Mesendoderm (in vitro differentiated cells): ENCODE data around the gene AMIGO1.

Experiments
- DNase-seq: peaks from one replicate; pipeline ENCODE4 v3.0.0; 2013
- H2AK5ac ChIP-seq: 2 replicates; pipeline ENCODE4 v1.6.1; 2013; ENCODE audit warnings: low read length, inconsistent platforms
- H2BK120ac ChIP-seq: 2 replicates; pipeline ENCODE4 v1.6.1; 2013; ENCODE audit warnings: low read depth, mild to moderate bottlenecking, low read length, moderate library complexity, mixed read lengths
- H2BK15ac ChIP-seq: replicated peaks from 2 replicates; pipeline ENCODE4 v1.6.1; 2013; ENCODE audit warnings: low read depth, mild to moderate bottlenecking, moderate library complexity
- H2BK5ac ChIP-seq: 2 replicates; pipeline ENCODE4 v1.6.1; 2013; ENCODE audit warnings: low read length, inconsistent platforms
- H3K18ac ChIP-seq: 2 replicates; pipeline ENCODE4 v1.6.1; 2013; ENCODE audit warnings: mild to moderate bottlenecking, low read length, mixed read lengths
- H3K23ac ChIP-seq: one replicate; pipeline ENCODE4 v1.6.1; 2013; ENCODE audit warnings: low read length
- H3K27ac ChIP-seq: 2 replicates; pipeline ENCODE4 v1.5.1; 2013; ENCODE audit warnings: low read depth, mild to moderate bottlenecking, inconsistent platforms, low read length, moderate library complexity
- H3K27me3 ChIP-seq: 2 replicates; pipeline ENCODE4 v1.6.1; 2013; ENCODE audit warnings: low read length, control low read depth, mild to moderate bottlenecking, inconsistent platforms; ENCODE audit not compliant: insufficient read depth, poor library complexity
- H3K36me3 ChIP-seq: 2 replicates; pipeline ENCODE4 v1.6.1; 2013; ENCODE audit warnings: low read length, inconsistent platforms; ENCODE audit not compliant: control insufficient read depth, insufficient read depth
- H3K4ac ChIP-seq: one replicate; pipeline ENCODE4 v1.6.1; 2013; ENCODE audit warnings: low read depth, mild to moderate bottlenecking, low read length, moderate library complexity
- H3K4me1 ChIP-seq: 2 replicates; pipeline ENCODE4 v1.6.1; 2013; ENCODE audit warnings: low read depth, low read length, inconsistent platforms; ENCODE audit not compliant: control insufficient read depth
- H3K4me2 ChIP-seq: 2 replicates; pipeline ENCODE4 v1.6.1; 2013; ENCODE audit warnings: low read length
- H3K4me3 ChIP-seq: 2 replicates; pipeline ENCODE4 v1.5.1; 2013; ENCODE audit warnings: mild to moderate bottlenecking, low read length
- H3K56ac ChIP-seq: one replicate; pipeline ENCODE4 v1.6.1; 2013; ENCODE audit warnings: low read length
- H3K79me1 ChIP-seq: 2 replicates; pipeline ENCODE4 v1.6.1; 2013; ENCODE audit warnings: low read length, inconsistent platforms
- H3K79me2 ChIP-seq: 2 replicates; pipeline ENCODE4 v1.6.1; 2013; ENCODE audit warnings: mild to moderate bottlenecking, low read length; ENCODE audit not compliant: control insufficient read depth, insufficient read depth
- H3K9ac ChIP-seq: 2 replicates; pipeline ENCODE4 v1.6.1; 2013; ENCODE audit warnings: low read length, inconsistent platforms
- H4K5ac ChIP-seq: one replicate; pipeline ENCODE4 v1.6.1; 2013; ENCODE audit warnings: low read length
- H4K8ac ChIP-seq: one replicate; pipeline ENCODE4 v1.6.1; 2013; ENCODE audit warnings: low read depth, mild to moderate bottlenecking, control low read depth, low read length, moderate library complexity
- WGBS: extraction: QIAGEN DNeasy Blood & Tissue Kit; methylation state at CpG from one replicate; pipeline ENCODE4 v1.1.7; 2013; ENCODE audit warnings: low lambda C conversion rate, missing lambda C conversion rate; ENCODE audit not compliant: insufficient coverage; ENCODE audit errors: extremely low coverage; 5-methylcytosine and 5-hydroxymethylcytosine counted together

AMIGO1 gene

DNA sequence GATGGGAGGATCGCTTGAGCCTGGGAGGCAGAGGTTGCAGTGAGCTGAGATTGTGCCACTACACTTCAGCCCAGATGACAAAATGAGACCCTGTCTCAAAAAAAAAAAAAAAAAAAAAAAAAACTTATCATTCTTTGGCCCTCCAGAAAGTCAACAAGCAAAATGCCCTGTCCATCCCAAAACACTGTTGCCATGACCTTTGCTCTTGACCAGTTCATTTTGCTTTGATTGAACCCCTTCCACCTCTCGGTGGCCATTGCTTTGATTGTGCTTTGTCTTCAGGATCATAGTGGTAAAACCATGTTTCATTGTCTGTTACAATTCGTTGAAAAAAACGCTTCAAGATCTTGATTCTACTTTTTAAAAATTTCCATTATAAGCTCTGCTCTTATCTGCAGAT is 51.7 kb downstream of the AMIGO1 start:
- no peak overlapping the region for H2BK5ac ChIP-seq
- no peak overlapping the region for H4K5ac ChIP-seq
- no peaks in the 10 kb centered on the region for H3K36me3 ChIP-seq
- H3K27me3 ChIP-seq: no peaks in the 10 kb centered on the region
- H3K18ac ChIP-seq: no peak overlapping the region
- H3K4me2 ChIP-seq: no peak overlapping the region
- no peak overlapping the region for H2BK120ac ChIP-seq
- H3K79me2 ChIP-seq: no peaks in the 10 kb centered on the region
- no peak overlapping the region for H3K27ac ChIP-seq
- H3K23ac ChIP-seq: no peak overlapping the region
- H2BK15ac ChIP-seq: no peak overlapping the region
- H2AK5ac ChIP-seq: no peak overlapping the region
- H3K4ac ChIP-seq: no peak overlapping the region
- no CpG with 5 or more reads among the region's 4 CpGs for WGBS
- H3K4me1 ChIP-seq: no peaks in the 10 kb centered on the region
- no peak for DNase-seq
- no peak overlapping the region for H3K56ac ChIP-seq
- no peak overlapping the region for H3K4me3 ChIP-seq
- H4K8ac ChIP-seq: no peak overlapping the region
- no peak overlapping the region for H3K9ac ChIP-seq
- no peaks in the 10 kb centered on the region for H3K79me1 ChIP-seq

- H4K5ac ChIP-seq: no peak overlapping the region
- no CpG with 5 or more reads among the region's 1 CpG for WGBS
- no peak overlapping the region for H2BK5ac ChIP-seq
- no peaks in the 10 kb centered on the region for H3K27me3 ChIP-seq
- H3K56ac ChIP-seq: no peak overlapping the region
- H3K23ac ChIP-seq: no peak overlapping the region
- H3K27ac ChIP-seq: no peak overlapping the region
- H2BK15ac ChIP-seq: no peak overlapping the region
- no peak overlapping the region for H3K4me2 ChIP-seq
- no peaks in the 10 kb centered on the region for H3K79me2 ChIP-seq
- H3K79me1 ChIP-seq: no peaks in the 10 kb centered on the region
- H3K4ac ChIP-seq: no peak overlapping the region
- no peak overlapping the region for H2BK120ac ChIP-seq
- no peaks in the 10 kb centered on the region for H3K36me3 ChIP-seq
- DNase-seq: peak; percentile 28
- H4K8ac ChIP-seq: no peak overlapping the region
- no peaks in the 10 kb centered on the region for H3K4me1 ChIP-seq
- no peak overlapping the region for H2AK5ac ChIP-seq
- no peak overlapping the region for H3K4me3 ChIP-seq
- H3K9ac ChIP-seq: no peak overlapping the region
- H3K18ac ChIP-seq: no peak overlapping the region
These were observed 54.9 kb downstream of the AMIGO1 start for GRCh38 chr1:109454497-109455133.
